ENCODE results near the gene PKP2.

The PKP2 gene

DNA sequence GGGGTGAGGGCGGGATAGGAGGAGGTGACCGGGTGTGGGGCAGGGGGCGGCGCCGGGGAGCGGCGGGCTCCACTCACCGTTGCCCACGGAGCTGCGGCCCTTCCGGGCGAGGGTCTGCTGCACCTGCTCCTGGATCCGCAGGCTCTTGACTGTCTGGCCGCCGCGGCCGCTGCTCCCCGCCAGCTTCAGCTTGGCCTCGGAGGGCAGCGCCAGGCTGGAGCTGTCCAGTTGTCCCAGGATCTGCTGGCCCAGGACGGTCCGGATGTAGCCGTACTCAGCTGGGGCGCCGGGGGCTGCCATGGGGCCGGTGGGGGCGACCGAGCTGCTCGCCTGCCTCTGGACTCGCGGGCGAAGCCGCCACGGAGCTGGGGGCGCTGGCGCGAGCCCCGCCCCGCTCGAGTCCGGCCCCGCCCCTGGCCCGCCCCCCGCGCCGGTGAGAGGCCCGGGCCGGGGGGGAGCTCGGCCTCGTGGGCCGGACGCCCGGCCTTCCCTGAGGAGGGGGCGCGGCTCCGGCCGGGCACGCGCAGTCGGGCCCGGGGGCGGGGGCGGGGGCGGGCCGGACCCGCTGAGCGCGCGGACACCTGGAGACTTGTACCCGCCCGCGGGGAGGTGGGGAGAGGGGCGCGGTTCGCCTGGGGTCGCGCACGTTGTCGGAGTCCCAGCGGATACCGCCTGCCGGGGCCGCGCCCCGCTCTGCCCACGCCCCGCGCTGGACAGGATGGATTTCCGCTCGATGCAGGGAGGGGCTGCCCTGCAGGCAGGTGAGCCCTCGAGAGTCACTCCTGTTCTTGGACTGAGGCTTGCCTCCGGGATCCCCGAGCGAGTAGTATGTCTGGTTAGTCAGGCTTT, at the start of gene PKP2:
Gene PKP2 (minus strand): TSS at position 346 of the 849 bp plus-strand sequence. CDS start 46 bp downstream, at position 300.
- no peak for DNase-seq

DNA sequence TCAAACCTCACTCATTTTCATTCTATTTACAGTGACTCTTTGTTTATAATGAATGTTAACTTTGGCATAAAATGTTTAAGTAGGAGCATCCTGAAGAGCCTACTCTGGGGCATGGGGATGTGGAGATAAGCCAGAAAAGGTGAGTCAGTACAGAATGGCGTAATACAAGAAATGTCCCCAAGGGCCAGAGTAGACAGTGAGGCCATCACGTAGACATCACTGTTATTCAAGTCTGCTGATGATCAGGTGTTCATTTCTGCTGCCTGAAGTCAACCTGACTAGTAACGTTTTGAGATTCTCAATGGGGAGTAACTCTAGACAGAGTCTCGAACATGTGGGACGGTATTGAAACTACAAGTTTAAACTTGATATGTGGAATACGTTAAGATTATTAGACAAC, 47.6 kb upstream of the PKP2 start:
- DNase-seq = no peak

DNA sequence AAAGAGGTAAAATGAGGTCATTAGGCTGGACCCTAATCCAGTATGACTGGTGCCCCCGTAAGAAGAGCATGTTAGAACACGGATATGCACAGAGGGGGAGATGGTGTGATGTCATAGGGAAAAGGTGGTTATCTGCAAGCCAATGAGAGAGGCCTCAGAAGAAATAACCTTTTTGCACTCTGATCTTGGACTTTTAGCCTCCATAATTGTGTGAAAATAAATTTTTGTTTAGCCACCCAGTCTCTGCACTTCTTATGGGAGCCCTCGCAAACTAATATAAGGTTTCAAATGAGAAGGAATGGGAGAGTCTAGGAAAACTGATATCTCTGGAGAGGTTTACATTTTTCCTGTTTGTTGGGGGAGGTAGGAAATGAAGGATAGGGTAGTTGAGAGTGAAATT, 43.2 kb upstream of the PKP2 start:
- DNase-seq = no peak

DNA sequence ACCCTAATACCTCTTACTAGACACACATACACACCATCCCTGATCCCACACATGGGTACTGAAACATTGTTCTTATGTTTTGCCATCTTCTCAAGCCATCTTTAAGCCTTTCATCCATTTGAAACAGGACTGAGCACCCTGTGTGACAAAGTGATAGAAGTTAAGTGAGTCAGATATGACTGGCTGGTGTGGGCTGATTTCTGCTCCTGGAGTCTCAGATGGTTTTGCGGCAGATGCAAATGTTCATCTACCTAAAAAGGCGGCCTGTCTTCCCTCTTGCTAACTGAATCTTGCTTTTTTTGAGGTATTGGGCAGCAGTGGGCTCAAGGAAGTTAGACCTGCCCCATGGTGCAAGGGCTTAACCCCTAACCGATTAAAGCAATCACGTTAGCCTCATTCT, 30.4 kb upstream of the PKP2 start:
- no peak for DNase-seq

DNA sequence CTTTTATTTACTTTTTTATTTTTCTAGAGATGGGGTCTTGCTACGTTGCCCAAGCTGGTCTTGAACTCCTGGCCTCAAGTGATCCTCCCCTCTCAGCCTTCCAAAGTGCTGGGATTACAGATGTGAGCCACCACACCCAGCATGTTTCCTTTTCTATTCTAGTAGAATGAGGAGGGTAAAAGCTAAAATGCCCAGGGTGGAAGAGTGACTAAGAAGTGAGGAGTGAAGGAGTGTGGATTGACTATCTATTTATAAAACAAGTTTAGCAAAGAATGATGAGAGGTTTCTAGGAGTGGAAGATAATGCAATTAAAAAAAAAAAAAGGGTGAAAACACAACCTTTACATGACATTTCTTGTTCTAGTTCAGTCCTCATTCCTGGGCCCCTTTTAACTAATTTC, 29.8 kb upstream of the PKP2 start:
- DNase-seq = no peak

DNA sequence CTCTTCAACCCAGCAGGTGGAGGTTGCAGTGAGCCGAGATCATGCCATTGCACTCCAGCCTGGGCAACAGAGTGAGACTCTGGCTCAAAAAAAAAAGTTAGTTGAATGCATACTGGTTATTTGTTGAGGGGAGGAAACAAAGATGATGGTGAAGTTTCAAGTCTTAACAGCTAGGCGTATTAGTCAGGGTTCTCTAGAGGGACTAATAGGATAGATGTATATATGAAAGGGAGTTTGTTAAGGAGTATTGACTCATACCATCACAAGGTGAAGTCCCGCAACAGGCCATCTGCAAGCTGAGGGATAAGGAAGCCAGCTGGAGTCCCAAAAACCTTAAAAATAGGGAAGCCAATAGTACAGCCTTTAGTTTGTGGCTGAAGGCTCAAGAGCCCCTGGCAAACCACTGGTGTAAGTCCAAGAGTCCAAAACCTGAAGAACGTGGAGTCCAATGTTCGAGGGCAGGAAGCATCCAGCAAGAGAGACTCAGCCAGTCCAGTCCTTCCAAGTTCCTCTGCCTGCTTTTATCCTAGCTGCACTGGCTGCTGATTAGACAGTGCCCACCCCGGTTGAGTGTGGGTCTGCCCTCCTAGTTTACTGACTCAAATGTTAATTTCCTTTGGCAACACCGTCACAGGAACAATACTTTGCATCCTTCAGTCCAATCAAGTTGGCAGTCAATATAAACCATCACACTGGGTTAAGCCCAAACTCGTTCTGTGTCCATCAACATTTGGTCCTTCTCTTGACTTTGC, 26.1 kb upstream of the PKP2 start:
- no peak for DNase-seq

DNA sequence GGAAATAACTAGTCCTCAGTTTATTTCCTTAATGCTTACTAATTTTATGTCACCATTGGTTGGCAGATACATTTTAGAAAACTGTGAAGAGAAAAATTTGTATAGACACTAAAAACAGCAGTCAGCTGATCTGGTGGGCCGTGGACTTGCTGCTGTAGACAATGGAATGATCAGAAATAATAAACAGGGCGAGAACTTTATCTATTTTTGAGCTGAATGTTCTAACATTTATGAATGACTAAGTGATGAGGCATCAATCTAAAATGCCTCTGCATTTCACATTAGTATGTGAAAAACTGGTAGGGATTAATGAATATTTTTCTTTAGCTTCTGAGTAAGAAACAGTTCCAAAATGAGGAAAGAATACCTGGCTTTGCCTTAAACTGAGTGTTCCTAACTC, 24.8 kb upstream of the PKP2 start:
- DNase-seq = no peak

DNA sequence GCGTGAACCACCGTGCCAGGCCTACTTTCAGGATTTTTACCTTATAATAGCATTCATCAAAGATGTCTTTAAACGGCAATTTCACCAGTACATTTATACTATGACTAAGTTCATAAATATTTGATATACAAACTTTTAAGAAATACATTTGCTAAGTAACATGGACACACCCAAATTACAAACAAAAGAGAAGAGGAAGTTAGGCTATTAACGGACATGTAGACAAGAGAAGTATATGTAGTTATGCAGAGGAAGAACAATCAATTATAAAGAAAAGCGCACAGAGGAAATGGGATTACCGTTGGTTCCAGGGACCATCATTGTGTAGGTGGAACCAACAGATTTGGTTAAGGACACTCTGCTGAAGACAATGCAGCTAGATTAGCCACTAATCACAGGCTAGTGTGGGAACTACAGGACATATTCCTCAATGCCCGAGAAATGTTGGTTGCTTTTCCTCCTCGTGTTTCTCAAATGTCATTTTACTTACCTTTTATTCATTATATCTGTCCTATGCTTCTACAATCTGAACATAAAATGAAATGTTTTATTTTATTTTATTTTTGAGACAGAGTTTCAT, 24.0 kb upstream of the PKP2 start:
- DNase-seq = no peak

DNA sequence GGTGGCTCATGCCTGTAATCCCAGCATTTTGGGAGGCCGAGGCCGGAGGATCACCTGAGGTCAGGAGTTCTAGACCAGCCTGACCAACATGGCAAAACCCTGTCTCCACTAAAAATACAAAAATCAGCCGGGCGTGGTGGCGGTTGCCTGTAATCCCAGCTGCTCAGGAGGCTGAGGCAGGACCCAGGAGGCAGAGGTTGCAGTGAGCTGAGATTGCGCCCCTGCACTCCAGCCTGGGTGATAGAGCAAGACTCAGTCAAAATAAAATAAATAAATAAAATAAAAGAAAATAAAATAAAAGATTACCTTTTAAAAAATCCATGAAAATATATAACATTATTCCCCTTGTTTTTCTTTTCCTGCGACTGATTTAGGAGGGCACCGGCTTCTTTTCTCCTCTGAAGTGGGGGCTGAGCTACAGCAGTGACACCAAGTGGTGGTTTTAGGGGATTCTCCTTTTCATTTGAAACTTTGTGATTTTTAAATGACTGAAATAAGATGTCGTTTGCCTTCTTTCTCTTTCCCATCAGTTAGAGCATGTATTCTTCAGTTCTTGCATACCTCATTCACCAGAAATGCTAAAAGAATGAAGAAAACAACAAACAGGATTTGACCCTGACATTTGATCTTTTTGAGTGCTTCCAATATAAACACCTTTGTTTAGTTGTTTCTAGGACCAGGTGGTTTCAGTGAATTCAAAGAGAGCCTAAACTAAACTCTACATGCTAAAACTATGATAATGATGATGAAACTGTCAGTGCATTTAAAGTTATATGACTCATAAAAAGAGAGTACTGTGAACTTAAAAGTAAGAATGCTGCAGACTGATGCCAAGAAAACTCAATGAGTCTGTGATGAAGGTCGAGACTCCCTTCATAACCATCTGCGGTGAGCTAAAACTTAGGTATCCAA, 22.6 kb upstream of the PKP2 start:
- no peak for DNase-seq

GRCh38 chr12:32917094-32917611, 20.6 kb upstream of the PKP2 start:
- no peak for DNase-seq

- no peak for DNase-seq
These were observed 11.4 kb upstream of the PKP2 start for GRCh38 chr12:32907898-32908476.

DNA sequence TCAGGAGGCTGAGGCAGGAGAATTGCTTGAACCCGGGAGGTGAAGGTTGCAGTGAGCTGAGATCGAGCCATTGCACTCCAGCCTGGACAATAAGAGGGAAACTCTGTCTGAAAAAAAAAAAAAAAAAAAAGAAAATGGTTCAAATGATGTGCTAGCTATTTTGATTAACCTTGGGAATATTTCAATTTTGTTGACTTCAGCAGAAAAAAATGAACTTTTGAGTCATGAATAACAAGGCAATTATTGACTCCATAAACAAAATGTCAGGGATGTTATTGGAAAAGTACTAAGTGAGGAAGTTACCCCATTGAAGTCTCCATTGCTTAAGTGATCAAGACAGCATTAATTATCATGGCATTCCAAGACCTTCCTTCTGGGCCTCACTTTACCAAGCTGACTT, 10.6 kb upstream of the PKP2 start:
- DNase-seq = no peak

DNA sequence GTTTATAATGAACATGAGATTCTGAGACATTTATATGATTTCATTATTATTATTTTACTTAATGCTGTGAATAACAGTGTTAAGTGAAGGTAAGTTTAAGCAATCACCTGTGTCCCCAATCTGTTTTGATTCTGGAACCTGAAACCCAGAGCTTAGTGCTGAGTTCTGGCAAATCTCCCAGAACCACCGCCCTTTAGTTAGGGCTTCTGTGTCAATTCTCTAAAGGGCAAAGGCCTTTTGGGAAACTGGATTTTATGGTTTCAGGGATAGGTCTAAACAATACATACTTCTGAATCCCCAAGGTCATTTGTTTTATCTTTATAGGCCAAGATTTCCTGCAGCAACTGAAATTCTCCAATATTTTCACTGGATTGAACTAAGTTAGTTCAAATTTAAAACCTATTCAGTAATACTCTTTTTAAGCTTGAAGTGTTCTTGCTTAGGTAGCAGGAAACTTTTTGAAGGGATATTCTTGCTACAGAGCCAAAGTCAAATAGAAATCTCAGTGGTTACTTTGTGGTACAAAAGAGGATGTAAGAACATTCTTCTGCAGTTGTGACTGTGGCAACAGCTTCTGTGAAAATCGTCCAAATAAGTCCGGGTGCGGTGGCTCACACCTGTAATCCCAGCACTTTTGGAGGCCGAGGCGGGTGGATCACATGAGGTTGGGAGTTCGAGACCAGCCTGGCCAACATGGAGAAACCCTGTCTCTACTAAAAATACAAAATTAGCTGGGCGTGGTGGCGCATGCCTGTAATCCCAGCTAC, 10.0 kb upstream of the PKP2 start:
- DNase-seq = no peak

DNA sequence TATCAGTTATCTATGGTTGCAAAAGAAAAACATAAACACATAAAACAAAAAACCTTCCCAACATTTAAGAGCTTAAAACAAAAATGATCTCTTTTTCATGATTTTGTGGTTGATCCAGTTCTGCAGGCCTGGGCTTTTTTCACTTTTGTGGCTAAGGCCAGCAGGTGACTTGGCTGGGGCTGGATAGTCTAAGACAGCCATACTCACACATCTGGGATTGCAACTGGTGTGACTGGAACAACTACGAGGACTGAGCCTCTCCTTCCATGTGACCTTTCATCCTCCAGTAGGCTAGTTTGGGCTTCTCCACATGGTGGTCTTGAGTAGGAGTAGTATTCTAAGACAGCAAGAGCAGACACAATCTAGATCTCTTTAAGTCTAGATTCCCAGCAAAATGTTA, 7.2 kb upstream of the PKP2 start:
- no peak for DNase-seq

DNA sequence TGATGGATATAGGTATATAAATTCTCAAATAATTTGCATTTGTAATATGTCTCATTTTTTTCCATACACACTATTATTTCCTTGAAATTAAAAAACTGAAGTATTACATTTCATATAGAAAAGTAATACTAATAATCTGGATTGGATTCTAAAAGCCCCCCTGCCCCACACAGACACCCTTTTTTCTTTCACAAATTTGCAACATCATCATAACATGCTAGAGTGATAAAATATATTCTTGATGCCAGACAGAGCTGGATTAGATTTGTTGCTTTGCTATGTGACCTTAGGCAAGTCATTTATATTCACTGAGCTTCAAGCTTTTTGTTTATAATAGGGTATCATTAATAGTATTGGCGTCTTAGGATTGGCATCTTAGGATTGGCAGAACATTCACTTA, 6.7 kb upstream of the PKP2 start:
- no peak for DNase-seq

DNA sequence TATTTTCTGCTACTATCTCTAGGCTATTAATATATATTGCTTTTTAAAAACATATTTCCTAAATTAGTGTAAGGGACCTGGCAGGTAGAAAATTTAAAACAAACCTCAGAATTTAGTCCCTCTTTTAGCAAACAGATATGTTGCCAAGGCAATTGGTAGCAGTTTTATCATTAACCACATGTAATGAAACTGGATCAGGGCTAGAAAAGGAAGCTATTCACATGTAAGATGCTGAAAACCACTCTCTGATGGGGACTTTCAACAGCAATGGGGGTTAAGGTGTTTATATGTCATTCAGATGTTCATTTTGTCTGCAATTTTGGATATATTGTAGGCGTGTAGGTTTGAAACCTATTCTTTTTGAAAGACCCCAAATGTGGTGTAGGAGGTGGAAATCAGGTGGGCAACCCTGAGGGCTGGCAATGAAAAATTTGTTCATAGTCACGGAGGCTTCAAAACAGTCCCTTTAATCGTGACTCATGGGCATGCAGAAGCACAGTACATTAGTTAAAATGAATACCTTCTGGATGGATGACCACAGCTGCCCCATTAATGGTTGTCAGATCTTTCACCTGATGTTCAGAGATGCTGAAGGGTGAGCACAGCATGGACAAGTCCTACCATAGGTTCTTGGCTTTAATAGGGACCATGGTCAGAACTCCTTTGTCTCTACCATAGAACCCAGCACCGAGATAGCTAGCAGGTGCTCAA, 5.9 kb upstream of the PKP2 start:
- DNase-seq = no peak

GRCh38 chr12:32901553-32901952, 5.0 kb upstream of the PKP2 start:
- no peak for DNase-seq

- DNase-seq = no peak
These were observed 1.4 kb upstream of the PKP2 start for GRCh38 chr12:32897687-32898573.

- DNase-seq = no peak
These were observed 669 bp upstream of the PKP2 start for GRCh38 chr12:32897281-32897610.
